ENCODE measurements around the gene PLCB3.
"Not testable (repeated sequence)": the region's sequence is repeated elsewhere in the genome, so short reads cannot be mapped to it uniquely, and the experiment has no call there.

The PLCB3 gene

DNA sequence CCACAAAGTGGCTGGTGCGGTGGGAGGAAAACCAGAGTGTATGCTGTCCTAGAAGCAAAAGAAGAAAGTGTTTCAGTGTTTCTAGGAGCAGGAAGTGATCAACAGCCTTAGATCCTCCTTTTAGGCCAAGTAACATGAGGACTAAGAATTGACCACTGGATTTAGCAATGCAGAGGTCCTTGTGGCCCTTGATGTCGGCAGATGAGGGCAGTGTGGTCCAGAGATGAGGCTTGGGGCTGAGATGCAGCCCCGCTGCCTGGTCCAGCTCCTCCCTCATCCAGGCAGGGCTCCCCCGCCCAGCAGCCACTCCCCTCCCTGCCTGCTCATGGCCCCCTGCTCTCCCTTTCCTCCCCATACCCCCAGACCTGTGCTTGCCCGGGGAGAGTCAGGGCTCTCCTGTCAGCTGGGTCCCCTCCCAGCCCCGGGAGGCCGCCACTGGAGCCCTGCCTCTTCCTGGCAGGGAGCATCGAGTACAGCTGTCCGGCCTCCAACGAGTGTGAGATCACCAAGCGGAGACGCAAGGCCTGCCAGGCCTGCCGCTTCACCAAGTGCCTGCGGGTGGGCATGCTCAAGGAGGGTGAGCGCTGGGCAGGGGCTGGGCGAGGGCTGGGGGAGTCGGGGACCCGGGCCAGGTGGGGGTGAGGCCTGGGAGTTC is 62.3 kb downstream of the PLCB3 start:
- TF ChIP-seq, protein P1, sequence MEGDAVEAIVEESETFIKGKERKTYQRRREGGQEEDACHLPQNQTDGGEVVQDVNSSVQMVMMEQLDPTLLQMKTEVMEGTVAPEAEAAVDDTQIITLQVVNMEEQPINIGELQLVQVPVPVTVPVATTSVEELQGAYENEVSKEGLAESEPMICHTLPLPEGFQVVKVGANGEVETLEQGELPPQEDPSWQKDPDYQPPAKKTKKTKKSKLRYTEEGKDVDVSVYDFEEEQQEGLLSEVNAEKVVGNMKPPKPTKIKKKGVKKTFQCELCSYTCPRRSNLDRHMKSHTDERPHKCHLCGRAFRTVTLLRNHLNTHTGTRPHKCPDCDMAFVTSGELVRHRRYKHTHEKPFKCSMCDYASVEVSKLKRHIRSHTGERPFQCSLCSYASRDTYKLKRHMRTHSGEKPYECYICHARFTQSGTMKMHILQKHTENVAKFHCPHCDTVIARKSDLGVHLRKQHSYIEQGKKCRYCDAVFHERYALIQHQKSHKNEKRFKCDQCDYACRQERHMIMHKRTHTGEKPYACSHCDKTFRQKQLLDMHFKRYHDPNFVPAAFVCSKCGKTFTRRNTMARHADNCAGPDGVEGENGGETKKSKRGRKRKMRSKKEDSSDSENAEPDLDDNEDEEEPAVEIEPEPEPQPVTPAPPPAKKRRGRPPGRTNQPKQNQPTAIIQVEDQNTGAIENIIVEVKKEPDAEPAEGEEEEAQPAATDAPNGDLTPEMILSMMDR (IDR thresholded peaks at IDR 0.05; ENCODE audit: insufficient read depth, low read depth, low read length, missing control alignments): no peak
- H3K4me3 ChIP-seq (ENCODE audit: low read depth, low read length): no peak overlapping the region
- no peak for DNase-seq (ENCODE audit: low read depth)

DNA sequence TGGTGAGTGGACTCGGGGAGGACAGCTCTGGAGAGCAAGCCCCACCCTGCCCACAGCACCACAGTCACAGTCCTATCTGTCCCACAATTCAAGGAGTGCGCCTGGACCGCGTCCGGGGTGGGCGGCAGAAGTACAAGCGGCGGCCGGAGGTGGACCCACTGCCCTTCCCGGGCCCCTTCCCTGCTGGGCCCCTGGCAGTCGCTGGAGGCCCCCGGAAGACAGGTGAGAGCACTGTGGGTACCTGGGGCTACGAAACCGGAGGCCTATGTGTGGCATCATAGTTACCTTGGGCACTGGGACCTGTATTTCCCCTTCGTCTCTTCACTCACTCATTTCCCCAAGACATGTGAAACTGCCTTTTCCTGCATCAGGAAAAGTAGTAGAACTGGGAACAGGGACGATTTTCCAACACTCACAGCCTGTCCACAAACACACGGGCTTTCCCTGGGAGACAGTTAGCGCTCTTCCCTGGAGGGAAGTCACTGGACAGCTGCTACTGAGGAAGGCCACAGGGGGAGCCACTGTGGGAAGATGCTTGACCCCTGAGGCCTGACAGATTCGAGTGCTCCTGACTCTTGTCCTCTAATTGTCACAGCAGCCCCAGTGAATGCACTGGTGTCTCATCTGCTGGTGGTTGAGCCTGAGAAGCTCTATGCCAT is 62.9 kb downstream of the PLCB3 start:
- no peak for DNase-seq (ENCODE audit: low read depth)
- TF ChIP-seq, protein P1 (IDR thresholded peaks at IDR 0.05; ENCODE audit: insufficient read depth, low read depth, low read length, missing control alignments): no peak
- H3K4me3 ChIP-seq (ENCODE audit: low read depth, low read length): no peak overlapping the region

GRCh38 chr11:64314805-64315561 is 63.7 kb downstream of the PLCB3 start:
- no peak for DNase-seq (ENCODE audit: low read depth)
- TF ChIP-seq, protein P1 (IDR thresholded peaks at IDR 0.05; ENCODE audit: insufficient read depth, low read depth, low read length, missing control alignments): no peak
- H3K4me3 ChIP-seq (ENCODE audit: low read depth, low read length): no peak overlapping the region

DNA sequence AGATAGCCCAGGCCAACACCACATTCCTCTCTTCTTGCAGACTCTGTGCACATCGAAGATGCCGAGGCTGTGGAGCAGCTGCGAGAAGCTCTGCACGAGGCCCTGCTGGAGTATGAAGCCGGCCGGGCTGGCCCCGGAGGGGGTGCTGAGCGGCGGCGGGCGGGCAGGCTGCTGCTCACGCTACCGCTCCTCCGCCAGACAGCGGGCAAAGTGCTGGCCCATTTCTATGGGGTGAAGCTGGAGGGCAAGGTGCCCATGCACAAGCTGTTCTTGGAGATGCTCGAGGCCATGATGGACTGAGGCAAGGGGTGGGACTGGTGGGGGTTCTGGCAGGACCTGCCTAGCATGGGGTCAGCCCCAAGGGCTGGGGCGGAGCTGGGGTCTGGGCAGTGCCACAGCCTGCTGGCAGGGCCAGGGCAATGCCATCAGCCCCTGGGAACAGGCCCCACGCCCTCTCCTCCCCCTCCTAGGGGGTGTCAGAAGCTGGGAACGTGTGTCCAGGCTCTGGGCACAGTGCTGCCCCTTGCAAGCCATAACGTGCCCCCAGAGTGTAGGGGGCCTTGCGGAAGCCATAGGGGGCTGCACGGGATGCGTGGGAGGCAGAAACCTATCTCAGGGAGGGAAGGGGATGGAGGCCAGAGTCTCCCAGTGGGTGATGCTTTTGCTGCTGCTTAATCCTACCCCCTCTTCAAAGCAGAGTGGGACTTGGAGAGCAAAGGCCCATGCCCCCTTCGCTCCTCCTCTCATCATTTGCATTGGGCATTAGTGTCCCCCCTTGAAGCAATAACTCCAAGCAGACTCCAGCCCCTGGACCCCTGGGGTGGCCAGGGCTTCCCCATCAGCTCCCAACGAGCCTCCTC is 64.6 kb downstream of the PLCB3 start:
- H3K4me3 ChIP-seq (ENCODE audit: low read depth, low read length): peak overlapping the region; percentile 99; the same call in 1 of the 2 replicates
- DNase-seq (ENCODE audit: low read depth): not testable (repeated sequence)

DNA sequence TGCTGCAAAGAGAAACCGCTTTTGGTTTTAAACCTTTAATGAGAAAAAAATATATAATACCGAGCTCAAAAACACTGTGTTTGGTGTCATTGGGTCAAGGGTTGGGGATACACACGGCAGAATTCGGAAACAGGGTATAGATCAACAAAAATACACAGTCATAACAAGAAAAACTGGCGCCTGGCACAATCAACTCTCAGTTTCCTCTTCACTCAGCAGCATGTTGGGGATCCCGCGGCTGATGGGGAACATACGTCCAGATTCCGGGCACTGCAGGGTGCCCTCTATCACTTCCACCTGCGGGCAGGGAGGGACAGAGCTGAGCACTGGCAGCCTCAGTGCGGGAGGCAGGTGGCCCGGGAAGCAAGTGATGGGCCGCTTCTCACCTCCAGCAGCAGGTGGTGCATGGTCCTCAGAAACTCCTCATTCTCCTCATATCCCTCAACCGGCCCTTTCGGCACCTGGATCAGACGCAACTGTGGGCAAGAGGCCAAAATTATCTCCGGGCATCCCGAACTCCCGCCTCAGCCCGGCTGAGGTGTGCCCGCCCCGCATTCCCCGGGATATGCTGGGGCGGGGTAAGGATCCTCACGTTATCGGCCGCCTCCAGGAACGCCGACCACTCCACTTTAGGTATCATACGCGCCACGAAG is 65.5 kb downstream of the PLCB3 start:
- TF ChIP-seq, protein P1 (IDR thresholded peaks at IDR 0.05; ENCODE audit: insufficient read depth, low read depth, low read length, missing control alignments): peak; percentile 15
- DNase-seq (ENCODE audit: low read depth): peak; percentile 59
- peak overlapping the region; percentile 99 for H3K4me3 ChIP-seq (ENCODE audit: low read depth, low read length)

DNA sequence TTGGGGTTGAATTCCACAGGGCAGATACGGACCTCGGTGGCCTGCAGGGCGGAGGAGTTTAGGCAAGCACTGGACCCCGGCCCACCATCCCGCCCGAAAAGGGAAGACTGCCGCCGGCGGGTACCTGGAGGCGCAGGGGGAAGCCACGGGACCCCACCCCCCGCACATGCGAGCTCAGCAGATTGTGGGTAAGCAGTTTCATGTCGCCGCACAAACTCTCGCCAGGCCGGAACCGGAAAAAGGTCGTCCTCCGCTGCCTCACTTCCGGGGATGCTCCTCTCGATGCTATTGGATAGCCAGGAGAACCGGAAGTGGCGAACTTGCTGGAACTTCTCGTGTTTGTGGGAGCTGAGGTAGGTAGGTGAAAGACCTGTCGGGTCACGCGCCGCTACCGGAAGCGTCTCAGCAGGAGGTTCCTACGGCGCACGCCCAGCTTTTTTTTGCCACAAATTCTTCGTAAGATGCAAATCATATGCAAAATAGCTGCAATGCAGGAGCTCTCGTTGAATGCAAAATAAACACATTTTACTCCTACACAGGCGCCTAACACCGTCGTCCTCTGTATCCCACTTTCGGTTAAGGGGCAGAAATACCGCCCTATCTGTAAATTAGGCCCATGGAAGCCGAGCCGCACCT is 66.1 kb downstream of the PLCB3 start, which contains the start of gene TRMT112:
TRMT112 (minus strand) TSS at position 235 of the 636 bp plus-strand sequence; CDS start at position 202, 33 bp downstream.
- TF ChIP-seq, protein P1 (IDR thresholded peaks at IDR 0.05; ENCODE audit: insufficient read depth, low read depth, low read length, missing control alignments): no peak
- DNase-seq (ENCODE audit: low read depth): peak; percentile 100
- peak within 1 kb of the TSS; percentile 99 for H3K4me3 ChIP-seq (ENCODE audit: low read depth, low read length)
